ENCODE data around the gene PTGER3.

PTGER3 gene

DNA sequence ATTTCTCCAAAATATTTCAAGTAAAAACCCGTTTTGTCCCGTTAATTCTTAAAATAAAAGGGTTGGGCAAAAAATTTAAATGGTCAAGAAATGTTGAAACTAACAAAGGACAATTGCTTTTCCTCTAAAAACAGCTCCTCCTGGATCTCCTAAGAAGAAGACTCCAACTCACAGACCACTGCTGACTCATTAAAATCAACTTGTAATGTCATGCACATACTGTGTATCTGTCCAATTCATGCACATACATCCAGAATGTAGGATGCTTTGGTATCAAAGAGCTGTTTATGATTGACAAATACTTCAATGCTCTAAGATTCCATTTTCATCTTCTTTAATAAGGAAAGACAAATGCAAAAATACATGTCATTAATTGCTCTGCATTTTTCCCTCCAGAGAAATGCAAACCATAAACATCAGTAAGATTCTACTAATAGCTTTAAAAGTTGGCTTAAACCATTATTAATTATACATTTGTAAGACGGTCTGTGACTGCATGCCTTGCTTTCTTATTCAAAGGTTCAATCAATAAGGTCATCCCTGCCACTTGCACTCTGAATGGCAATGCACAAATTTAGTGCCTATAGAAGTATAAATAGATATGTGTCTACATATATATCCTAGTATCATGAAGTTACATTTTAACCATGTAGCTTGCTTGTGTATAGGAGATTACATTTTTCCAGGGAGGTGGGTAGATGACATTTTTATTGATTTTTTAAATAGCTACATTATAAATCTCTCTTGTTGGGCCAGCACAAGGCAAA lies 44.7 kb downstream of the PTGER3 start:
- no peak overlapping the region for H3K4me3 ChIP-seq (ENCODE audit: severe bottlenecking)
- no peak overlapping the region for H3K27ac ChIP-seq (ENCODE audit: poor library complexity, severe bottlenecking)
- ATAC-seq (ENCODE audit: low read depth) (no peak), DNase-seq (ENCODE audit: low spot score) (no peak)
- no peaks in the 10 kb centered on the region for H3K4me1 ChIP-seq (ENCODE audit: insufficient read depth, poor library complexity, severe bottlenecking)
- H3K9me3 ChIP-seq (ENCODE audit: severe bottlenecking) = no peaks in the 10 kb centered on the region
- peaks cover 3% of the 10 kb centered on the region for H3K27me3 ChIP-seq (ENCODE audit: insufficient read depth, poor library complexity, severe bottlenecking)
- TF ChIP-seq, protein P1, sequence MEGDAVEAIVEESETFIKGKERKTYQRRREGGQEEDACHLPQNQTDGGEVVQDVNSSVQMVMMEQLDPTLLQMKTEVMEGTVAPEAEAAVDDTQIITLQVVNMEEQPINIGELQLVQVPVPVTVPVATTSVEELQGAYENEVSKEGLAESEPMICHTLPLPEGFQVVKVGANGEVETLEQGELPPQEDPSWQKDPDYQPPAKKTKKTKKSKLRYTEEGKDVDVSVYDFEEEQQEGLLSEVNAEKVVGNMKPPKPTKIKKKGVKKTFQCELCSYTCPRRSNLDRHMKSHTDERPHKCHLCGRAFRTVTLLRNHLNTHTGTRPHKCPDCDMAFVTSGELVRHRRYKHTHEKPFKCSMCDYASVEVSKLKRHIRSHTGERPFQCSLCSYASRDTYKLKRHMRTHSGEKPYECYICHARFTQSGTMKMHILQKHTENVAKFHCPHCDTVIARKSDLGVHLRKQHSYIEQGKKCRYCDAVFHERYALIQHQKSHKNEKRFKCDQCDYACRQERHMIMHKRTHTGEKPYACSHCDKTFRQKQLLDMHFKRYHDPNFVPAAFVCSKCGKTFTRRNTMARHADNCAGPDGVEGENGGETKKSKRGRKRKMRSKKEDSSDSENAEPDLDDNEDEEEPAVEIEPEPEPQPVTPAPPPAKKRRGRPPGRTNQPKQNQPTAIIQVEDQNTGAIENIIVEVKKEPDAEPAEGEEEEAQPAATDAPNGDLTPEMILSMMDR (IDR thresholded peaks at IDR 0.05; ENCODE audit: poor library complexity, severe bottlenecking) = no peak
- H3K36me3 ChIP-seq (ENCODE audit: low read depth) = no peaks in the 10 kb centered on the region

DNA sequence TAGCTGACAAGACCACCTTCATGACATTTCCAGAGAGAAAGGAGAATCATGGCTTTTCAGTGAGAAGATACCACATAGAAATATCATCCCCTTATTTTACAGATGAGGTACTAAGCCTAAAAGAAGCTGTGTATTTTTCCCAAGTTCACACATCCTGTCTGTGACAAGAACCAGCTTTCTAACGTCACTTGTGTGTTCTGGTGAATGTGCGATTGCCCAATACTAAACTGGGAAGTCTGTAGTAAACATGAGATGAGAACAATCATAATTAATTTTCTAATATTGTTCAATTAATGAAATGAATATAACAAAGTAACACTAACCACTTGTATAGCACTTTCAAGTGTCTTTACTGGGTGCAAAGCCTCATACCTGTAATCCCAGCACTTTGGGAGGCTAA lies 46.0 kb downstream of the PTGER3 start:
- Histone ChIP-seq H3K36me3 (ENCODE audit: low read depth) (no peaks in the 10 kb centered on the region), H3K9me3 (ENCODE audit: severe bottlenecking) (no peaks in the 10 kb centered on the region), H3K4me3 (ENCODE audit: severe bottlenecking) (no peak overlapping the region), H3K27me3 (ENCODE audit: insufficient read depth, poor library complexity, severe bottlenecking) (peaks cover 4% of the 10 kb centered on the region), H3K27ac (ENCODE audit: poor library complexity, severe bottlenecking) (no peak overlapping the region), H3K4me1 (ENCODE audit: insufficient read depth, poor library complexity, severe bottlenecking) (no peaks in the 10 kb centered on the region)
- no peak for DNase-seq (ENCODE audit: low spot score)
- TF ChIP-seq, protein P1 (IDR thresholded peaks at IDR 0.05; ENCODE audit: poor library complexity, severe bottlenecking) = no peak
- ATAC-seq (ENCODE audit: low read depth) = no peak

DNA sequence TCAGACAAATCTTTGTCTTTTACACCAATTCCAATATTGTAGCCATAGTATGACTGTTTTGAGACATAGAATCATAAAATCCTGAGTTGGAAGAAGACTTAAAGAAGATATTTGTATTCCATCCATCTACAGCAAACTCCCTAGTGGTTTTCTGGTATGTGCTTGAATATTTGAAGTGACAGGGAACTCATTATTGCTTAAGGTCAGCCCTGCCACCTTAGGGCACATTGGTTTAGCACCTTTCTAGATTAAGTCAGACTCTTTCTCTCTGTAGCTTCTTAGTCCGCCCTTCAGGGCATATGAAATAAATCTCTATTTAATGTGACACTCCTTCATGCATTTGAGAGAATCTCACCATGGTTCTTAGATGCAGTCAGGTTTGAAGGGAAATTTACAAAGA lies 49.8 kb downstream of the PTGER3 start:
- H3K4me3 ChIP-seq (ENCODE audit: severe bottlenecking) = no peak overlapping the region
- TF ChIP-seq, protein P1 (IDR thresholded peaks at IDR 0.05; ENCODE audit: poor library complexity, severe bottlenecking) = no peak
- H3K9me3 ChIP-seq (ENCODE audit: severe bottlenecking) = no peaks in the 10 kb centered on the region
- no peaks in the 10 kb centered on the region for H3K4me1 ChIP-seq (ENCODE audit: insufficient read depth, poor library complexity, severe bottlenecking)
- no peak for ATAC-seq (ENCODE audit: low read depth)
- DNase-seq (ENCODE audit: low spot score) = no peak
- H3K27ac ChIP-seq (ENCODE audit: poor library complexity, severe bottlenecking) = no peak overlapping the region
- no peaks in the 10 kb centered on the region for H3K36me3 ChIP-seq (ENCODE audit: low read depth)
- H3K27me3 ChIP-seq (ENCODE audit: insufficient read depth, poor library complexity, severe bottlenecking) = peaks cover 4% of the 10 kb centered on the region

DNA sequence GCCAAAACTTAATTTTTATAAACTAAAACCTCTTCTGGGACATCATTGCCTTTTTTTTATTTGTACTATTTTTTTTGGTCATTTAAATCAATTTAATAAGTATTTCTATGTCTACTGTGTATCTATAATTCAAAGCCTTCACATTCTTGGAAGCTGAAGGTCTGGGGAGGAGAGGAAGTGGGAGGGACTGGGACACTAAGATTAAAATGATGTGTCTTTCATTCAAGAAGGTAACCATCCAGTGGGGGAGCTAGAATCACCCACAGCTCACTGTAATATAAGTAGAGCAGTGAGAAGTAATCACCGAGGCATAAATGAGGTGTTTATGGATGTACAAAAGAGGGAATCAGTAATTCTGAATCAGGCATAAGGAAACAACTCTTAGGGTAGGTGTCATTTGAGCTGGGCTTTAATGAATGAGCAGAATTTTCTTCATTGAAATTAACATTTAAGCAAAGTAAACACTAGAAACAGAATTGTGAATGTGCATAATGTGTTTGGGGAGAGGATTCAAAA lies 52.8 kb downstream of the PTGER3 start:
- Histone ChIP-seq H3K27ac (ENCODE audit: poor library complexity, severe bottlenecking) (no peak overlapping the region), H3K9me3 (ENCODE audit: severe bottlenecking) (no peaks in the 10 kb centered on the region), H3K36me3 (ENCODE audit: low read depth) (no peaks in the 10 kb centered on the region), H3K4me1 (ENCODE audit: insufficient read depth, poor library complexity, severe bottlenecking) (no peaks in the 10 kb centered on the region), H3K27me3 (ENCODE audit: insufficient read depth, poor library complexity, severe bottlenecking) (peaks cover 4% of the 10 kb centered on the region), H3K4me3 (ENCODE audit: severe bottlenecking) (no peak overlapping the region)
- TF ChIP-seq, protein P1 (IDR thresholded peaks at IDR 0.05; ENCODE audit: poor library complexity, severe bottlenecking) = no peak
- no peak for ATAC-seq (ENCODE audit: low read depth)
- no peak for DNase-seq (ENCODE audit: low spot score)

DNA sequence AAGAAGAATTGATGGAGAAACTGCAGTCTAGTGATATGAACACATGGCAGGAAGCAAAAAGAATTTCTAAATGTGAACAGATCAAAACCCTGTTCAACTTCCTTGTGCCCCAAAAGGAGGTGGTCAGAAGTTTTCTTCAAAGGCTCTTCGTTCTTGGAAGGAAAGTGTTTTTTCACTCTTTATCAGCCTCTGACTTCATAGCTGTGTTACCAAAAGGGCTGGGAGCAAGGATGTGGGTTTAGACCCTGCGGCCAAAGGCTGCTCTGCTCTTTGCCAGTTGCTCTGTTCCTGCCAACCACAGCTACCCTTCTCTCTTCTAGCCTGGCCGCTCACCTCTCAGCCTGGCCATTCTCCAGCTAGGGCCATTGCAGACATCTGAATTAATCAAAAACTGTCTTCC lies 53.8 kb downstream of the PTGER3 start:
- no peak overlapping the region for H3K4me3 ChIP-seq (ENCODE audit: severe bottlenecking)
- TF ChIP-seq, protein P1 (IDR thresholded peaks at IDR 0.05; ENCODE audit: poor library complexity, severe bottlenecking) = no peak
- H3K9me3 ChIP-seq (ENCODE audit: severe bottlenecking) = no peaks in the 10 kb centered on the region
- no peak for ATAC-seq (ENCODE audit: low read depth)
- no peak overlapping the region for H3K27ac ChIP-seq (ENCODE audit: poor library complexity, severe bottlenecking)
- no peaks in the 10 kb centered on the region for H3K36me3 ChIP-seq (ENCODE audit: low read depth)
- H3K4me1 ChIP-seq (ENCODE audit: insufficient read depth, poor library complexity, severe bottlenecking) = no peaks in the 10 kb centered on the region
- no peak for DNase-seq (ENCODE audit: low spot score)
- peaks cover 4% of the 10 kb centered on the region for H3K27me3 ChIP-seq (ENCODE audit: insufficient read depth, poor library complexity, severe bottlenecking)

Data from RWPE2 (cell line).